Measurements from ENCODE around the gene TEX35.

The TEX35 gene

GRCh38 chr1:178521241-178521640 lies 8.3 kb downstream of the TEX35 start:
- no peak for DNase-seq

GRCh38 chr1:178527117-178527516 lies 14.2 kb downstream of the TEX35 start:
- no peak for DNase-seq

- no peak for DNase-seq
These were observed 15.5 kb downstream of the TEX35 start for GRCh38 chr1:178528228-178528952.

GRCh38 chr1:178528953-178529335 lies 16.0 kb downstream of the TEX35 start:
- no peak for DNase-seq

- DNase-seq, result no peak
These were observed 16.6 kb downstream of the TEX35 start for GRCh38 chr1:178529364-178530036.

GRCh38 chr1:178530037-178530402 lies 17.1 kb downstream of the TEX35 start:
- DNase-seq, result no peak

- no peak for DNase-seq
These were observed 17.6 kb downstream of the TEX35 start for GRCh38 chr1:178530502-178530901.

GRCh38 chr1:178531887-178532286 lies 19.0 kb downstream of the TEX35 start:
- DNase-seq, result no peak

- peak; percentile 42 to 64 (median 54) for DNase-seq
These were observed 19.5 kb downstream of the TEX35 start for GRCh38 chr1:178532392-178532791.

- no peak for DNase-seq
These were observed 20.4 kb downstream of the TEX35 start for GRCh38 chr1:178533121-178533946.

GRCh38 chr1:178534137-178534868 lies 21.4 kb downstream of the TEX35 start:
- DNase-seq, result no peak

GRCh38 chr1:178536329-178536728 lies 23.4 kb downstream of the TEX35 start:
- DNase-seq, result no peak

GRCh38 chr1:178536844-178537371 lies 24.0 kb downstream of the TEX35 start:
- DNase-seq, result no peak

GRCh38 chr1:178537382-178538090 lies 24.6 kb downstream of the TEX35 start:
- no peak for DNase-seq

GRCh38 chr1:178538192-178538916 lies 25.4 kb downstream of the TEX35 start:
- DNase-seq, result no peak

GRCh38 chr1:178539291-178539690 lies 26.4 kb downstream of the TEX35 start:
- DNase-seq, result no peak

GRCh38 chr1:178540204-178540603 lies 27.3 kb downstream of the TEX35 start:
- DNase-seq, result no peak

- DNase-seq, result no peak
These were observed 27.7 kb downstream of the TEX35 start for GRCh38 chr1:178540646-178541045.

GRCh38 chr1:178541379-178541778 lies 28.5 kb downstream of the TEX35 start:
- DNase-seq, result no peak

- DNase-seq, result peak in 4 of 5 donors; percentile 11 to 40 (median 22)
These were observed 29.1 kb downstream of the TEX35 start for GRCh38 chr1:178541829-178542553.
